GM08714 (cell line): ENCODE measurements around the gene RASGRF1.

ENCODE experiments used
- H3K4me3 ChIP-seq: fragments of 200-500 bp; sonication (Bioruptor generic); 2 replicates; pipeline ENCODE4 v1.5.1; 2014; ENCODE audit warnings: mild to moderate bottlenecking, low read length, inconsistent platforms
- ZNF274 ChIP-seq: IDR thresholded peaks from 2 replicates; pipeline ENCODE4 v1.6.1; 2012; ENCODE audit warnings: mild to moderate bottlenecking, low read depth, low read length

The RASGRF1 gene

GRCh38 chr15:78923015-78923414, 167.6 kb downstream of the RASGRF1 start:
- TF ChIP-seq ZNF274: no peak
- no peak overlapping the region for H3K4me3 ChIP-seq

DNA sequence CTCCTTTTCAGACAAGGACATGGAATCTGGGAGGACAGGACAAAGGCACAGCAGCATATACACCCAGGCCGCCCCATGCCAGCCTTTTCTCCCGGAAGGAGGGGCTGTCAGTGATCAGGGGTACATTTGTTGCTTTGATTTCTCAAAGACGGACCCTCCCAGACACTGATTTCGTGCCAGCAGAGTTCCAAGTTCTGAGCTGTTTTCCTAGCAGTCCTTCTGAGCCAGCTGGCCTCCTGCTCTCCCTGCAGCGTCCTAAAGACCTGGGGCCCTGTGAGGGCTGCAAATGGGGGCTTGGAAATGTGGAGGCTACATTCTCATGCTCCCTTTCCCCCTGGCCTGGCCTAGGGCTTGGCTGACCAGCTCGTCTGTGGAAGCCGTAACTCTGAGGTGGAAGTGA, 168.1 kb downstream of the RASGRF1 start:
- no peak for TF ChIP-seq ZNF274

GRCh38 chr15:78921940-78922339, 168.6 kb downstream of the RASGRF1 start:
- no peak for TF ChIP-seq ZNF274
- H3K4me3 ChIP-seq: no peak overlapping the region

More for the DNA sequence above, 168.1 kb downstream of the RASGRF1 start:
- no peak overlapping the region for H3K4me3 ChIP-seq

GRCh38 chr15:78921517-78921916, 169.1 kb downstream of the RASGRF1 start:
- no peak for TF ChIP-seq ZNF274
- H3K4me3 ChIP-seq: no peak overlapping the region

DNA sequence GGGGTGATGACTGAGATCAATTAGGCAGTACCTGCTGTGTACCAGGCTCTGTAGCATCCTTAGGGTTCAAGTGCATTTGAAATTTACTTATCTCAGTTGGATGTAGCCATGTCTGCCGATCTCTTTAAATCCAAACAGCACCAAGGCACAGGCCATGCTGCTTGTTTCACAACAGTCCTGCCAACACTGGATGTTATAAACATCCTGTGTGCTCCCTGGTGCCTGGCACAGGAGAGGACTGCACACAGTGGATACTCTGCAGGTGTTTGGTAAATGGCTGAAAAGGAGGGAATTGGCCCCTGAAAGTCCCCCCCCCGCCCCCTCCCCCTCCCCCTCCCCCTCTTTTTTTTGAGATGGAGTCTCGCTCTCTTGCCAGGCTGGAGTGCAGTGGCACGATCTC, 172.7 kb downstream of the RASGRF1 start:
- H3K4me3 ChIP-seq: no peak overlapping the region
- TF ChIP-seq ZNF274: no peak

- no peak overlapping the region for H3K4me3 ChIP-seq
- no peak for TF ChIP-seq ZNF274
Measured at GRCh38 chr15:78916088-78916487, 174.5 kb downstream of the RASGRF1 start.

- no peak overlapping the region for H3K4me3 ChIP-seq
- TF ChIP-seq ZNF274: no peak
Measured at GRCh38 chr15:78915341-78916087, 175.1 kb downstream of the RASGRF1 start.

DNA sequence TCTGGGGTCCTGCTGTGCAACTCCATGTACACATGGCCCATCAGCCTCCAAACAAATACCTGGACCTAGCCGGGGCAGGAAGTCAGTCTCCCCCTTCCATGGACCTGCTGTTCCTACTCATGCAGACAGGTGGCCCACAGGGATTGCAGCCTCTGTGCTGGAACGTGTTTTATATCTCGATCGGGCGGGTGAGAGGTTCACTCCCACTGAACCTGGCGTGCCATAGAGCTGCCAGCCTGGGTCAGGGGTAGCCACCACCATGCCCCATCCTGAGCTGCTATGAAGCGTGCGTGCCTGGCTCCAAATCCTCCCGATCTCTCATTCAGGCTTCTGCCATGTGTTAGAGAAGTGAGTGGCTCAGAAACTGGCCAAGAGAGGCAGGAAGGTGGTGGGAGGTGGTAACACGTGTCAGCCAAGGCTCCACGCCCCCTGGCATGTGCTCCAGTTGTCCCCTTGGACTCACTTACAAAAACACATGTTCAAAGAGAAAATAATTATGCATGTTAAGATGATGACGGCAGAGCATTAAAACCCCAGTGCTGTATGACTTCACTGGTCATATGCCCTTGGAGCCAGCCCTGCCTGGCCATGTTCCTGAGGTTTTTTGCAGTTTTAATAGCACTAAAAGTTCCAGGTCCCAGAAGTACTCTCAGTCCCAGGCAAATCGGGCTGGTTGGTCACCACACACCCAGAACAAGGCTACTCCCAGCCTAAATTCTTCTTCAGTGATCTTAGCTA, 176.4 kb downstream of the RASGRF1 start:
- TF ChIP-seq ZNF274: no peak

GRCh38 chr15:78913012-78913411, 177.6 kb downstream of the RASGRF1 start:
- no peak overlapping the region for H3K4me3 ChIP-seq
- TF ChIP-seq ZNF274: no peak

More for the DNA sequence above, 176.4 kb downstream of the RASGRF1 start:
- no peak overlapping the region for H3K4me3 ChIP-seq

- no peak for TF ChIP-seq ZNF274
- H3K4me3 ChIP-seq: no peak overlapping the region
Measured at GRCh38 chr15:78912316-78912715, 178.3 kb downstream of the RASGRF1 start.

- TF ChIP-seq ZNF274: no peak
- H3K4me3 ChIP-seq: no peak overlapping the region
Measured at GRCh38 chr15:78910271-78910670, 180.3 kb downstream of the RASGRF1 start.
